ENCODE data around the gene GASK1B.

GASK1B gene

GRCh38 chr4:158146736-158147135, 26.1 kb downstream of the GASK1B start:
- DNase-seq (ENCODE audit: low spot score): peak; percentile 56

DNA sequence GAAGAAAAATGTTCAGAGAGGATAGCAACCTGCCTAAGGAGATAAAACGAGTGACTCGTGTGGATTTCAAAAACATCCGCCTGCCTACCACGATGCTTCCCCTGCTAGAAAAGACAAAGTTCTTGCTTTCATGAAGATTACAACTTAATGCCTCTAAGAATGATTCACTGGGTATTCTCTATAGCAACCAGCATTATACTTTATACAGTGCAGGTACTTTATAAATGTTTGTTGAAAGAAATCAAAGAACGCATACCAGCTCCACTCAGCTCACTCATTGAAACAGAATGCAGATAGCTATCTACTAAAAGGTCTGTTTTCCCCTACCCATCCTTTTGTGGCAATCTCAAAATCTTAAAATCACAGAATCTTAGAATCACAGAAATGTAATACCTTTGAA, 33.7 kb downstream of the GASK1B start:
- DNase-seq (ENCODE audit: low spot score): no peak

DNA sequence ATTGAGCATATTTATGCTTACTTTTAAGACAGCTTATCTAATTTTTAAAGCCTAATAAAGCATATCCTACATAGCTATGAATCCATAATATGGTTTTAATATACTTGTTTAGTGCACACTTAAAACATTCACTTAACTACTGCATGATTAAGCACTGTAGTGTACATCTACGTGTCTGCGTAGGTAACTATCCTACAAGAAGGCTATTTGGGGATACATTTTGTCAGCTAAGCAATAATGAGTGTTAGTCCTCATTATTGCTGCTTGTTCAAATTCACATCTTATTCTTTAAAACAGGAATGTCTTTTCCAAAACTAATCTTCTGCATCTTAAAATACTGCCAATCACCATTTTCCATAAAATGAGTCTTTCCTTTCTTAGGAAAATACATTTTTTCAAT, 38.6 kb downstream of the GASK1B start:
- no peak for DNase-seq (ENCODE audit: low spot score)

DNA sequence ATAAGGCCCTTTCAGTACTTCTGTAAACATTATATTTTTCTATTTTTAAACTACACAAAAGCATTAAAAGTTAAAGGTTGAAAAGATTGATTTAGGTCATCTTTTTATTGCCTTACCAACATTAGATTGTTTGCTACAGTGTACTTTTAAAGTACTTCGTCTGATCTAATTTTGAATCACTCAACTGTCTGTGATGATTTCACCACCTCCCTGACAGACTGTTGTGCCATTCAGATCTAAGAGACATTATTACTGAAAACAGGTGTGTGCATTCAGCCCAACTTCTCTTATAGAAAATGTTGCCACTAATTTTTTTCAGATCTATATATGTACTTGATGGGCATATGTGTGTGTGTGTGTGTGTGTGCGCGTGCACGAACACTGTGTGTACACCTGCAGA, 39.3 kb downstream of the GASK1B start:
- no peak for DNase-seq (ENCODE audit: low spot score)

DNA sequence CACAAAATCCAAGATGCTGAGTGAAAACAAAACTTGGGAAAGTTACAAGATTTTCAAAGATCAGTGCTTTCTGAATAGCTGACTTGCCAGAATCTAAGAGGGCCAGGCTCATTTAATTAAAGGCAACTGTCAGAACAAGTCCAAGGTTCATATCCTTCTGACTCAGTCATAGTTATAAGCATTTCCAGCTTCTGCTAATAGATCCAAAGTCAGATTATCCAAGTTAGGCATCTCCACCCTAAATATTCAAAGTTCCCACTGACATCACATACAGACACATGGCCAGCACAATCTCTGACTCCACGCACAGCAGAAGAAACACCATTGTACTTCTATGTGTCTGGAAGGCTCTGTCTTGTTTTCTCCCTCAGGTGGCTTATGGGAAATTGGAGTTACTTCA, 41.8 kb downstream of the GASK1B start:
- no peak for DNase-seq (ENCODE audit: low spot score)

- DNase-seq (ENCODE audit: low spot score): no peak
Observed at GRCh38 chr4:158130204-158130603, 42.6 kb downstream of the GASK1B start.

DNA sequence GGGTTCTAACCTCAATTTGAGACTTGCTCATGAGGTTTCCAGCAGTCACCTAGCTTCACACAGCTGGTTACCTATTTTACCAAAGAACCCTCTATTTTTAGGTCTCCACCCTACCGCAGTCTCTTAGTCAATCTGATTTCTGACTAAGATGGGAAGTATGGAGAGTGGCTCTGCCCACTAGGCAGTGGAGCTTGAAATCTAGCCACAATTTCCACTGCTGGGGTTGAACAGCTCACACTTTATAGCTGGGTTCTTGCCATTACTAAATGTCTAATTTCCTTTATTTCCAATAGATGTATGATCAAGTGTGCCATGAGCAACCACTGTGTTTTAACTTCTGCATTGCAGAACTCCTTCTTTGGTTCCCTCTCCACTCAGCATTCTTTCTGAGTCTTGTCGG, 43.1 kb downstream of the GASK1B start:
- no peak for DNase-seq (ENCODE audit: low spot score)

DNA sequence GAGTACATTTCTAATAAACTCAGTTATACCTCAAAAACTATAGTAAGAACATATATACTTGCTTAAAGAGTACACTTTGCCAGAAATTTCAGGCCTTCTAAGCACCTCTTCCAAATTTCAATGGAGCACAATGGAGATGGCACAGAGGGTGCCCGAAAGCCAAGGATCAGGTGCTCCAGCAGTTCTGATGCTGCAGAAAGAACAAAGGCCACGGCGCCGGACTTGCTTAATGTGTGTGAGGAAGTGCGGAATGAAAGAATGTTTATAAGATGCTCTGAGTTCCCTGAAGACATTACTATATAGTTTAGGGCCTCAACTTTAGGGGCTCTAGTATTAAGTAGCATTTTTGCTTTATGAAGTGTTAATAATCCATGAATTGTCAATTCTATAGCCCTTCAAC, 44.3 kb downstream of the GASK1B start:
- no peak for DNase-seq (ENCODE audit: low spot score)

- no peak for DNase-seq (ENCODE audit: low spot score)
Observed at GRCh38 chr4:158125310-158125709, 47.5 kb downstream of the GASK1B start.

Measured in putamen (tissue), 1 donor.